ENCODE measurements around the gene CLEC2D. TPM values are rescaled to one million over a fixed set of nuclear protein-coding genes. Genes with fewer than 3 reads are reported as not detected.

The CLEC2D gene
- total and polyA plus RNA-seq, 10 of the 15 experiments (the other 5 are each of a cell fraction or from before 2014, with no cell fraction given) = 4.6 to 29.8 (median 16.0) TPM

GRCh38 chr12:9699269-9699897 is 29.9 kb downstream of the CLEC2D start (continued):
- no peak for TF ChIP-seq REST (IDR thresholded peaks at IDR 0.05; ENCODE audit: low read depth, low read length)
- TF ChIP-seq, protein P1, sequence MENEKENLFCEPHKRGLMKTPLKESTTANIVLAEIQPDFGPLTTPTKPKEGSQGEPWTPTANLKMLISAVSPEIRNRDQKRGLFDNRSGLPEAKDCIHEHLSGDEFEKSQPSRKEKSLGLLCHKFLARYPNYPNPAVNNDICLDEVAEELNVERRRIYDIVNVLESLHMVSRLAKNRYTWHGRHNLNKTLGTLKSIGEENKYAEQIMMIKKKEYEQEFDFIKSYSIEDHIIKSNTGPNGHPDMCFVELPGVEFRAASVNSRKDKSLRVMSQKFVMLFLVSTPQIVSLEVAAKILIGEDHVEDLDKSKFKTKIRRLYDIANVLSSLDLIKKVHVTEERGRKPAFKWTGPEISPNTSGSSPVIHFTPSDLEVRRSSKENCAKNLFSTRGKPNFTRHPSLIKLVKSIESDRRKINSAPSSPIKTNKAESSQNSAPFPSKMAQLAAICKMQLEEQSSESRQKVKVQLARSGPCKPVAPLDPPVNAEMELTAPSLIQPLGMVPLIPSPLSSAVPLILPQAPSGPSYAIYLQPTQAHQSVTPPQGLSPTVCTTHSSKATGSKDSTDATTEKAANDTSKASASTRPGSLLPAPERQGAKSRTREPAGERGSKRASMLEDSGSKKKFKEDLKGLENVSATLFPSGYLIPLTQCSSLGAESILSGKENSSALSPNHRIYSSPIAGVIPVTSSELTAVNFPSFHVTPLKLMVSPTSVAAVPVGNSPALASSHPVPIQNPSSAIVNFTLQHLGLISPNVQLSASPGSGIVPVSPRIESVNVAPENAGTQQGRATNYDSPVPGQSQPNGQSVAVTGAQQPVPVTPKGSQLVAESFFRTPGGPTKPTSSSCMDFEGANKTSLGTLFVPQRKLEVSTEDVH (IDR thresholded peaks at IDR 0.05; ENCODE audit: low read depth, partially characterized antibody) = no peak

Measured in GM12878 (cell line).